H9 (cell line): ENCODE data around the gene SCAF1. TPM values are rescaled to one million over a fixed set of nuclear protein-coding genes. Genes with fewer than 3 reads are reported as not detected.
A peak's percentile ranks its signal among the peaks of the same experiment; 100 is the strongest.

Experiments used
- DNase-seq: peaks from one replicate; pipeline ENCODE4 v3.0.0-alpha.2; 2017
- H2AFZ ChIP-seq: one replicate; pipeline ENCODE4 v1.6.1; 2013; ENCODE audit warnings: mild to moderate bottlenecking, low read length, control low read depth, moderate library complexity
- H2AK5ac ChIP-seq: 2 replicates; pipeline ENCODE4 v1.6.1; 2013; ENCODE audit warnings: low read length, control low read depth, mixed read lengths; ENCODE audit not compliant: insufficient read length
- H2BK120ac ChIP-seq: one replicate; pipeline ENCODE4 v1.6.1; 2013; ENCODE audit warnings: low read depth, mild to moderate bottlenecking, low read length, control low read depth, inconsistent platforms; ENCODE audit not compliant: poor library complexity, severe bottlenecking
- H2BK12ac ChIP-seq: 2 replicates; pipeline ENCODE4 v1.6.1; 2013; ENCODE audit warnings: low read length, control low read depth, mixed read lengths, low read depth; ENCODE audit not compliant: insufficient read length
- H2BK15ac ChIP-seq: 2 replicates; pipeline ENCODE4 v1.6.1; 2013; ENCODE audit warnings: low read depth, low read length, control low read depth
- H2BK20ac ChIP-seq: one replicate; pipeline ENCODE4 v1.6.1; 2013; ENCODE audit warnings: low read depth, mild to moderate bottlenecking, low read length, control low read depth, inconsistent platforms; ENCODE audit not compliant: poor library complexity, severe bottlenecking
- H2BK5ac ChIP-seq: 2 replicates; pipeline ENCODE4 v1.6.1; 2013; ENCODE audit warnings: low read length, control low read depth, mixed read lengths; ENCODE audit not compliant: insufficient read length
- H3K14ac ChIP-seq: 2 replicates; pipeline ENCODE4 v1.6.1; 2013; ENCODE audit warnings: low read length, control low read depth; ENCODE audit not compliant: insufficient read depth
- H3K18ac ChIP-seq: 2 replicates; pipeline ENCODE4 v1.6.1; 2013; ENCODE audit warnings: low read depth, mild to moderate bottlenecking, mixed read lengths, low read length, control low read depth; ENCODE audit not compliant: insufficient read length
- H3K23ac ChIP-seq: 2 replicates; pipeline ENCODE4 v1.6.1; 2013; ENCODE audit warnings: low read length, control low read depth, mixed read lengths, low read depth; ENCODE audit not compliant: insufficient read length
- H3K23me2 ChIP-seq: 2 replicates; pipeline ENCODE4 v1.6.1; 2013; ENCODE audit warnings: low read depth, mild to moderate bottlenecking, mixed read lengths, low read length, control low read depth; ENCODE audit not compliant: insufficient read length, poor library complexity, severe bottlenecking
- H3K27ac ChIP-seq: 2 replicates; pipeline ENCODE4 v1.5.1; 2013; ENCODE audit warnings: low read length, control low read depth, mixed read lengths, low read depth; ENCODE audit not compliant: insufficient read length
- H3K27me3 ChIP-seq: 2 replicates; pipeline ENCODE4 v1.6.1; 2013; ENCODE audit warnings: low read length, control low read depth, inconsistent platforms; ENCODE audit not compliant: insufficient read depth
- H3K4ac ChIP-seq: 2 replicates; pipeline ENCODE4 v1.6.1; 2013; ENCODE audit warnings: low read depth, mild to moderate bottlenecking, control low read depth, inconsistent platforms, low read length, moderate library complexity
- H3K4me1 ChIP-seq: 2 replicates; pipeline ENCODE4 v1.6.1; 2013; ENCODE audit warnings: low read length, control low read depth, inconsistent platforms; ENCODE audit not compliant: insufficient read depth
- H3K4me2 ChIP-seq: 2 replicates; pipeline ENCODE4 v1.6.1; 2013; ENCODE audit warnings: low read length, control low read depth, mixed read lengths; ENCODE audit not compliant: insufficient read length, insufficient read depth
- H3K56ac ChIP-seq: 2 replicates; pipeline ENCODE4 v1.6.1; 2013; ENCODE audit warnings: low read depth, mild to moderate bottlenecking, mixed read lengths, low read length, control low read depth; ENCODE audit not compliant: insufficient read length
- H3K79me1 ChIP-seq: 2 replicates; pipeline ENCODE4 v1.6.1; 2013; ENCODE audit warnings: low read depth, mild to moderate bottlenecking, moderate library complexity, low read length, control low read depth, inconsistent platforms; ENCODE audit not compliant: insufficient read depth, poor library complexity, severe bottlenecking
- H3K79me2 ChIP-seq: 2 replicates; pipeline ENCODE4 v1.6.1; 2013; ENCODE audit warnings: low read length, control low read depth, inconsistent platforms; ENCODE audit not compliant: insufficient read depth
- H3K9ac ChIP-seq: 2 replicates; pipeline ENCODE4 v1.6.1; 2013; ENCODE audit warnings: low read length, control low read depth, mixed read lengths; ENCODE audit not compliant: insufficient read length; ENCODE audit errors: extremely low read depth
- H3K9me3 ChIP-seq: one replicate; pipeline ENCODE4 v1.6.1; 2013; ENCODE audit warnings: low read depth, low read length, inconsistent platforms; ENCODE audit not compliant: control insufficient read depth
- H3T11ph ChIP-seq: one replicate; pipeline ENCODE4 v1.6.1; 2013; ENCODE audit warnings: mild to moderate bottlenecking, low read length, control low read depth, inconsistent platforms
- H4K20me1 ChIP-seq: one replicate; pipeline ENCODE4 v1.6.1; 2013; ENCODE audit not compliant: control insufficient read depth, insufficient read length, insufficient read depth
- H4K5ac ChIP-seq: 2 replicates; pipeline ENCODE4 v1.6.1; 2013; ENCODE audit warnings: low read depth, mild to moderate bottlenecking, mixed read lengths, low read length, control low read depth; ENCODE audit not compliant: insufficient read length
- H4K8ac ChIP-seq: replicated peaks from 2 replicates; pipeline ENCODE4 v1.6.1; 2013; ENCODE audit warnings: low read length, control low read depth, mixed read lengths, low read depth; ENCODE audit not compliant: insufficient read length
- H4K91ac ChIP-seq: 2 replicates; pipeline ENCODE4 v1.6.1; 2013; ENCODE audit warnings: low read depth, mild to moderate bottlenecking, moderate library complexity, mixed read lengths, low read length, control low read depth; ENCODE audit not compliant: insufficient read length
- H3K27ac Mint-ChIP-seq, 3 experiments: 2 replicates in 2 of 3; 3 replicates in 1 of 3; pipeline ENCODE4 v1.8.0; 2020 to 2021; ENCODE audit warnings: mixed read lengths in 3 of 3, mild to moderate bottlenecking in 1 of 3, moderate library complexity in 1 of 3
- H3K27me3 Mint-ChIP-seq: 2 replicates; pipeline ENCODE4 v1.8.0; 2021; ENCODE audit warnings: low read depth, mild to moderate bottlenecking, moderate library complexity, mixed read lengths
- H3K36me3 Mint-ChIP-seq, 3 experiments: 2 replicates in 2 of 3; 3 replicates in 1 of 3; pipeline ENCODE4 v1.8.0; 2020 to 2021; ENCODE audit warnings: low read depth in 3 of 3, mixed read lengths in 3 of 3; ENCODE audit not compliant: insufficient read depth in 1 of 3
- H3K4me1 Mint-ChIP-seq, 2 experiments: 2 replicates each; pipeline ENCODE4 v1.8.0; 2020; ENCODE audit warnings: mixed read lengths in 2 of 2
- H3K4me3 Mint-ChIP-seq, 2 experiments: 2 replicates in 1 of 2; 3 replicates in 1 of 2; pipeline ENCODE4 v1.8.0; 2020 to 2021; ENCODE audit warnings: mild to moderate bottlenecking in 2 of 2, mixed read lengths in 2 of 2, moderate library complexity in 1 of 2
- H3K9me3 Mint-ChIP-seq, 2 experiments: 2 replicates in 1 of 2; 3 replicates in 1 of 2; pipeline ENCODE4 v1.8.0; 2020; ENCODE audit warnings: mild to moderate bottlenecking in 2 of 2, mixed read lengths in 2 of 2, moderate library complexity in 1 of 2
- CTCF ChIP-seq: fragments of 200-600 bp; sonication (generic); conservative IDR thresholded peaks from 3 replicates; pipeline ENCODE4 v1.8.0; 2021; ENCODE audit warnings: antibody characterized with exemption, mild to moderate bottlenecking
- WGBS: extraction: QIAGEN DNeasy Blood & Tissue Kit; methylation state at CpG from one replicate; pipeline ENCODE4 v1.1.7; 2013; ENCODE audit warnings: missing lambda C conversion rate, low lambda C conversion rate, mixed read lengths; ENCODE audit not compliant: insufficient read length; ENCODE audit errors: extremely low coverage; 5-methylcytosine and 5-hydroxymethylcytosine counted together
- total RNA-seq: library from RNA; stranded (reverse); gene quantifications from 2 replicates; pipeline ENCODE4 v1.2.1, GENCODE V29; 2021

The SCAF1 gene
- total RNA-seq, 1 experiment from 2014 or later = 85.3 TPM

DNA sequence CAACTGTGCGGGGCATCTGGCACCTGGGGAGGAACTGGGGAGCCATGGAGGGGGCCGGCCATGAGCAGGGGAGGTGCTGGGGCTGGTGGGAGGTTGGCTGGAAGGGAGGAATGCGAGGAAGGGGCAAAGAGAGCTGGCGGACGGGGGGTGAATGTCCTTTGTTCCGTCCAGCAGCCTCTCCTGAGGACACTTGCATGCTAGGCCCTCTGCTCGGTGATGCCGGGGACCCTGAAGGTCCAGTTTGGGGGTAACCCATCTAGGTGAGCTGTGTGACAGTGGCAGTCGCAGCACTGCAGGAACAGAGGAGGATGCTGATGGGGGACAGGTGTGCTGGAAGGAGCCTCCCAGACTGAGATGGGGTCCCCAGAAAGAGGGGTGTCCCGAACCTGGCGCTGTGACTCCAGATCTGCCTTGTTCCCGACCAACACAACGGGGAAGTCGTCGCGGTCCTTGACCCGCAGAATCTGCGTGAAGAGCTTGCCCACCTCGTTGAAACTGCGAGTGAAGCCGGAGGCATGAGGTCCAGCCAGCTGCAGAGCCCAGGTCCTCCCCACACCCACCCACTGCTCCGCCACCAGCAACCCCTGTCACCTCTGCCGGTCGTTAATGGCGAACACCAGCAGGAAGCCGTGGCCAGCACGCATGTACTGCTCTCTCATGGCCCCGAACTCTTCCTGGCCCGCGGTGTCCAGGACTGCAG, 5.6 kb upstream of the SCAF1 start:
- Histone ChIP-seq H4K5ac (no peak overlapping the region), H3K4ac (no peak overlapping the region), H2BK12ac (no peak overlapping the region), H3K27ac (no peak overlapping the region), H3K18ac (no peak overlapping the region), H3K23me2 (peaks cover 13% of the 10 kb centered on the region), H2AFZ (no peak overlapping the region), H2BK120ac (no peak overlapping the region), H4K91ac (no peak overlapping the region), H3K56ac (no peak overlapping the region), H2BK15ac (no peak overlapping the region), H2BK5ac (no peak overlapping the region), H3K79me2 (no peaks in the 10 kb centered on the region), H3K9ac (no peak overlapping the region), H3K14ac (no peak overlapping the region), H4K8ac (no peak overlapping the region), H3K27me3 (no peaks in the 10 kb centered on the region), H4K20me1 (no peaks in the 10 kb centered on the region), H2BK20ac (no peak overlapping the region), H3T11ph (no peak overlapping the region), H3K23ac (no peak overlapping the region), H2AK5ac (no peak overlapping the region), H3K79me1 (no peaks in the 10 kb centered on the region), H3K4me2 (no peak overlapping the region), H3K4me1 (no peaks in the 10 kb centered on the region; the same call in 1 of the 2 replicates), H3K9me3 (no peaks in the 10 kb centered on the region)
- no peak for DNase-seq
- Mint-ChIP-seq H3K9me3 (no peaks in the 10 kb centered on the region; a peak in 1 of 5 replicates), H3K36me3 (no peaks in the 10 kb centered on the region), H3K27me3 (peaks cover 25% of the 10 kb centered on the region), H3K4me3 (no peak overlapping the region; a peak in 1 of 5 replicates), H3K4me1 (peaks cover 40 to 50% of the 10 kb centered on the region in 2 experiments), H3K27ac (peak overlapping the region in 1 of 3 experiments; percentile 18; a peak in 3 of 7 replicates)
- WGBS = no CpG with 5 or more reads among the region's 30 CpGs
- no peak for TF ChIP-seq CTCF
